PFSK-1 (cell line): ENCODE measurements around the gene PCDHGB7. TPM values are rescaled to one million over a fixed set of nuclear protein-coding genes. Genes with fewer than 3 reads are reported as not detected.
"Not testable (repeated sequence)": the region's sequence is repeated elsewhere in the genome, so short reads cannot be mapped to it uniquely, and the experiment has no call there.

Experiments
- FOXP2 ChIP-seq: optimal IDR thresholded peaks from 2 replicates; pipeline ENCODE3; 2011; ENCODE audit warnings: borderline replicate concordance, control low read depth, inconsistent platforms; ENCODE audit not compliant: insufficient read depth; ENCODE audit errors: extremely low read length, extremely low read depth
- POLR2AphosphoS5 ChIP-seq: IDR thresholded peaks from 2 replicates; pipeline ENCODE4 v1.6.1; 2012; ENCODE audit warnings: low read depth, mild to moderate bottlenecking, control low read depth, low read length, moderate library complexity
- REST ChIP-seq, 2 experiments: IDR thresholded peaks; 2 replicates each; pipeline versions ENCODE4 v1.6.1 to v1.8.0; 2011 to 2012; ENCODE audit warnings: low read depth in 2 of 2, low read length in 2 of 2, control low read depth in 1 of 2, inconsistent platforms in 1 of 2, mild to moderate bottlenecking in 1 of 2, moderate library complexity in 1 of 2; ENCODE audit not compliant: insufficient read depth in 1 of 2
- SIN3A ChIP-seq: IDR thresholded peaks from 2 replicates; pipeline ENCODE4 v1.6.1; 2012; ENCODE audit warnings: mild to moderate bottlenecking, low read length, moderate library complexity, borderline replicate concordance; ENCODE audit not compliant: insufficient read depth
- TAF1 ChIP-seq: IDR thresholded peaks from 2 replicates; pipeline ENCODE4 v1.6.1; 2012; ENCODE audit warnings: low read length, control low read depth, borderline replicate concordance; ENCODE audit not compliant: insufficient read depth
- polyA plus RNA-seq: library from polyadenylated mRNA; unstranded; fragments of >200 nt; gene quantifications from one replicate; pipeline ENCODE4 v1.2.1, GENCODE V29; 2012; ENCODE audit warnings: low read depth, missing spikeins; ENCODE audit not compliant: insufficient read length

The PCDHGB7 gene
- 8.3 TPM for polyA plus RNA-seq

- not testable (repeated sequence) for TF ChIP-seq SIN3A, POLR2AphosphoS5, TAF1
These were observed at the start of gene PCDHGB7 for GRCh38 chr5:141417494-141418172. Gene PCDHGB7, plus strand, starts transcription at chr5:141417677. Its CDS starts 183 bp downstream, at chr5:141417860.

DNA sequence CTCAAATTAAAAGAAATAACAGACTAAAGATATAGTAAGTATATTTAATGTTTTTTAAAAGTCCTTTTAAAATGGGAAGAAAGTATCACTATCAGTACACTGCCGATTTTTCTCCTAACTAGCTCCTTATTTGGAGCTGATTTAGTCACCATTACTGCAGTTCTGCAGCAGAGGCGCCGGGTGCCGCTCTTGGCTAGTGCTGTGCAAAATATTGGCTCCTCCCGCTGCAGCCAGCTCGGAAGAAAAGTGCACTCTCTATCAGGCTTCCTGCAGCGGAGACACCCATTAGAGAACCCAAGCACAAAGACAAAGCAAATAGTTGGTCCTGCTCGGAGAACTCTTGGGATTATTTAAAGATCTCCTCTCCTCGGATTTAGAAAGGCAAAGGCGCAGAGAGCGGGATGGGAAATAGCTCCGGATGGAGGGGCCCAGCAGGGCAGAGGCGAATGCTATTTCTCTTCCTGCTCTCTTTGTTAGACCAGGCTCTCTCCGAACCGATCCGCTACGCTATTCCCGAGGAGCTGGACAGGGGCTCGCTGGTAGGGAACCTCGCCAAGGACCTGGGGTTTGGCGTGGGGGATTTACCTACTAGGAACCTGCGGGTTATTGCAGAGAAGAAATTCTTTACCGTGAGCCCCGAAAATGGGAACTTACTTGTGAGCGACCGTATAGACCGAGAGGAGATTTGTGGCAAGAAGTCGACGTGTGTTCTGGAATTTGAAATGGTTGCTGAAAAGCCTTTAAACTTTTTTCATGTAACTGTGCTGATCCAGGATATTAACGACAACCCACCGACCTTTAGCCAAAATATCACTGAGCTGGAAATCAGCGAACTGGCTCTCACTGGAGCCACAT lies 47.3 kb upstream of the PCDHGB7 start, which contains the start of gene PCDHGB3:
PCDHGB3 (plus strand) TSS at position 249 of the 855 bp plus-strand sequence; CDS start at position 402, 153 bp downstream.
- TF ChIP-seq POLR2AphosphoS5 (no peak), REST (IDR thresholded peaks at IDR 0.05; ENCODE audit: insufficient read depth in 1 of 2, low read depth in 2 of 2, low read length in 2 of 2) (no peak), SIN3A (no peak), TAF1 (no peak), FOXP2 (no peak)

DNA sequence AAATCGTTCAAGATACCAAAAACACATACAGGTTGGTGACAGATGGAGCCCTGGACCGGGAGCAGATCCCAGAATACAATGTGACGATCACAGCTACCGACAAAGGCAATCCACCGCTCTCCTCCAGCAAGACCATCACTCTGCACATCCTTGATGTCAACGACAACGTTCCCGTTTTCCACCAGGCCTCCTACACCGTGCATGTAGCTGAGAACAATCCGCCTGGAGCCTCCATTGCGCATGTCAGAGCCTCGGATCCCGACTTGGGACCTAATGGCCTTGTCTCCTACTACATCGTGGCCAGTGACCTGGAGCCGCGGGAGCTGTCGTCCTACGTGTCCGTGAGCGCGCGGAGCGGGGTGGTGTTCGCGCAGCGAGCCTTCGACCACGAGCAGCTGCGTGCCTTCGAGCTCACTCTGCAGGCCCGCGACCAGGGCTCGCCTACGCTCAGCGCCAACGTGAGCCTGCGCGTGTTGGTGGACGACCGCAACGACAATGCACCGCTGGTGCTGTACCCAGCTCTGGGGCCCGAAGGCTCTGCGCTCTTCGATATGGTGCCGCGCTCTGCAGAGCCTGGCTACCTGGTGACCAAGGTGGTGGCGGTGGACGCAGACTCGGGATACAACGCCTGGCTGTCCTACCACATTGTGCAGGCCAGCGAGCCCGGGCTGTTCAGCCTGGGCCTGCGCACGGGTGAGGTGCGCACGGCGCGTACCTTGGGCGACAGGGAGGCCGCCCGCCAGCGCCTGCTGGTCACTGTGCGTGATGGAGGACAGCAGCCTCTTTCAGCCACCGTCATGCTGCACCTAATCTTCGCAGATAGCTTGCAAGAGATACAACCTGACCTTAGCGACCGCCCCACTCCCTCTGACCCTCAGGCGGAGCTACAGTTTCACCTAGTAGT lies 45.7 kb upstream of the PCDHGB7 start:
- TF ChIP-seq SIN3A (no peak), FOXP2 (no peak), TAF1 (no peak), REST (IDR thresholded peaks at IDR 0.05; ENCODE audit: insufficient read depth in 1 of 2, low read depth in 2 of 2, low read length in 2 of 2) (no peak), POLR2AphosphoS5 (no peak)

- TF ChIP-seq FOXP2 (no peak), POLR2AphosphoS5 (no peak), TAF1 (no peak), SIN3A (no peak), REST (IDR thresholded peaks at IDR 0.05; ENCODE audit: insufficient read depth in 1 of 2, low read depth in 2 of 2, low read length in 2 of 2) (no peak)
These were observed 43.7 kb upstream of the PCDHGB7 start, which contains the start of gene PCDHGA6 for GRCh38 chr5:141373673-141374317. Gene PCDHGA6, plus strand, starts transcription at chr5:141373891. Its CDS starts 193 bp downstream, at chr5:141374084.
